HEK293 (cell line): ENCODE measurements around the gene PIP4K2C.

Source experiments
- GLIS1 ChIP-seq: fragments of 450-650 bp; formaldehyde crosslinking; IDR thresholded peaks from 2 replicates; pipeline ENCODE4 v1.5.1; 2016; ENCODE audit warnings: missing biosample characterization, missing genetic modification characterization
- KLF10 ChIP-seq: fragments of 450-650 bp; IDR thresholded peaks from 2 replicates; pipeline ENCODE4 v1.5.1; 2018; ENCODE audit warnings: missing biosample characterization, mild to moderate bottlenecking, missing genetic modification characterization
- KLF9 ChIP-seq: fragments of 450-650 bp; formaldehyde crosslinking; IDR thresholded peaks from 2 replicates; pipeline ENCODE4 v1.5.1; 2016; ENCODE audit warnings: missing biosample characterization, missing genetic modification characterization, low read depth
- OVOL3 ChIP-seq: fragments of 450-650 bp; formaldehyde crosslinking; IDR thresholded peaks from 2 replicates; pipeline ENCODE4 v1.5.1; 2016; ENCODE audit warnings: missing biosample characterization, missing genetic modification characterization
- SCRT2 ChIP-seq: fragments of 450-650 bp; formaldehyde crosslinking; IDR thresholded peaks from 2 replicates; pipeline ENCODE4 v1.5.1; 2016; ENCODE audit warnings: missing biosample characterization, missing genetic modification characterization
- SETDB1 ChIP-seq: IDR thresholded peaks from one replicate; pipeline ENCODE4 v1.6.1; 2017; ENCODE audit warnings: mild to moderate bottlenecking, low read length, moderate library complexity, mixed read lengths; ENCODE audit not compliant: insufficient read length
- SP2 ChIP-seq: fragments of 450-650 bp; formaldehyde crosslinking; IDR thresholded peaks from 2 replicates; pipeline ENCODE4 v1.5.1; 2016; ENCODE audit warnings: missing biosample characterization, missing genetic modification characterization
- SP7 ChIP-seq: fragments of 450-650 bp; formaldehyde crosslinking; IDR thresholded peaks from 2 replicates; pipeline ENCODE4 v1.5.1; 2016; ENCODE audit warnings: missing biosample characterization, missing genetic modification characterization
- YY2 ChIP-seq: fragments of 450-650 bp; formaldehyde crosslinking; IDR thresholded peaks from 2 replicates; pipeline ENCODE4 v1.5.1; 2016; ENCODE audit warnings: missing biosample characterization, missing genetic modification characterization
- ZBTB21 ChIP-seq: fragments of 450-650 bp; formaldehyde crosslinking; IDR thresholded peaks from 2 replicates; pipeline ENCODE4 v1.5.1; 2017; ENCODE audit warnings: missing biosample characterization, missing genetic modification characterization
- ZBTB8A ChIP-seq: fragments of 450-650 bp; formaldehyde crosslinking; IDR thresholded peaks from 2 replicates; pipeline ENCODE4 v1.5.1; 2016; ENCODE audit warnings: missing biosample characterization, missing genetic modification characterization
- ZEB2 ChIP-seq: fragments of 450-650 bp; formaldehyde crosslinking; IDR thresholded peaks from 2 replicates; pipeline ENCODE4 v1.5.1; 2016; ENCODE audit warnings: missing biosample characterization, missing genetic modification characterization
- ZNF10 ChIP-seq: fragments of 450-650 bp; formaldehyde crosslinking; IDR thresholded peaks from 2 replicates; pipeline ENCODE4 v1.5.1; 2017; ENCODE audit warnings: missing biosample characterization, missing genetic modification characterization
- ZNF112 ChIP-seq: fragments of 450-650 bp; formaldehyde crosslinking; IDR thresholded peaks from 2 replicates; pipeline ENCODE4 v1.5.0; 2017; ENCODE audit warnings: missing biosample characterization, missing genetic modification characterization
- ZNF155 ChIP-seq: fragments of 450-650 bp; formaldehyde crosslinking; IDR thresholded peaks from 2 replicates; pipeline ENCODE4 v1.5.1; 2016; ENCODE audit warnings: missing biosample characterization, missing genetic modification characterization
- ZNF16 ChIP-seq: fragments of 450-650 bp; formaldehyde crosslinking; IDR thresholded peaks from 2 replicates; pipeline ENCODE4 v1.5.1; 2016; ENCODE audit warnings: low read depth, missing biosample characterization, missing genetic modification characterization
- ZNF354C ChIP-seq: fragments of 450-650 bp; formaldehyde crosslinking; IDR thresholded peaks from 2 replicates; pipeline ENCODE4 v1.5.1; 2016; ENCODE audit warnings: missing biosample characterization, missing genetic modification characterization, low read depth, borderline replicate concordance
- ZNF433 ChIP-seq: fragments of 450-650 bp; formaldehyde crosslinking; IDR thresholded peaks from 2 replicates; pipeline ENCODE4 v1.5.1; 2016; ENCODE audit warnings: missing biosample characterization, missing genetic modification characterization, low read depth
- ZNF501 ChIP-seq: fragments of 450-650 bp; formaldehyde crosslinking; IDR thresholded peaks from 2 replicates; pipeline ENCODE4 v1.5.1; 2016; ENCODE audit warnings: missing biosample characterization, missing genetic modification characterization
- ZNF629 ChIP-seq: fragments of 450-650 bp; formaldehyde crosslinking; IDR thresholded peaks from 2 replicates; pipeline ENCODE4 v1.5.1; 2017; ENCODE audit warnings: missing biosample characterization, missing genetic modification characterization
- ZNF658 ChIP-seq: fragments of 450-650 bp; formaldehyde crosslinking; IDR thresholded peaks from 2 replicates; pipeline ENCODE4; 2016; ENCODE audit warnings: missing biosample characterization, missing genetic modification characterization
- ZNF747 ChIP-seq: fragments of 450-650 bp; formaldehyde crosslinking; IDR thresholded peaks from 2 replicates; pipeline ENCODE4 v1.5.1; 2016; ENCODE audit warnings: missing biosample characterization, missing genetic modification characterization
- ZNF776 ChIP-seq: fragments of 450-650 bp; formaldehyde crosslinking; IDR thresholded peaks from 2 replicates; pipeline ENCODE4 v1.5.0; 2017; ENCODE audit warnings: missing biosample characterization, missing genetic modification characterization, borderline replicate concordance
- ZNF830 ChIP-seq: fragments of 450-650 bp; IDR thresholded peaks from 2 replicates; pipeline ENCODE4 v1.5.0; 2018; ENCODE audit warnings: missing biosample characterization, missing genetic modification characterization, low read depth, mild to moderate bottlenecking, moderate library complexity
- ZNF843 ChIP-seq: fragments of 450-650 bp; formaldehyde crosslinking; IDR thresholded peaks from 2 replicates; pipeline ENCODE4 v1.5.1; 2016; ENCODE audit warnings: missing biosample characterization, missing genetic modification characterization
- TF ChIP-seq, protein P1 (sequence below): fragments of 450-650 bp; formaldehyde crosslinking; IDR thresholded peaks from 2 replicates; pipeline ENCODE4 v1.5.1; 2016; ENCODE audit warnings: missing biosample characterization, missing genetic modification characterization
- TF ChIP-seq, protein P2 (sequence below): fragments of 450-650 bp; formaldehyde crosslinking; IDR thresholded peaks from 2 replicates; pipeline ENCODE4 v1.5.1; 2016; ENCODE audit warnings: missing biosample characterization, missing genetic modification characterization
- TF ChIP-seq, protein P3 (sequence below): fragments of 450-650 bp; formaldehyde crosslinking; IDR thresholded peaks from 2 replicates; pipeline ENCODE4 v1.5.1; 2017; ENCODE audit warnings: missing biosample characterization, missing genetic modification characterization
- TF ChIP-seq, protein P4 (sequence below): fragments of 450-650 bp; formaldehyde crosslinking; conservative IDR thresholded peaks from 2 replicates; pipeline ENCODE4 v1.5.1; 2016; ENCODE audit warnings: low read depth, missing biosample characterization, missing genetic modification characterization
- TF ChIP-seq, protein P5 (sequence below): fragments of 450-650 bp; formaldehyde crosslinking; IDR thresholded peaks from 2 replicates; pipeline ENCODE4 v1.5.1; 2017; ENCODE audit warnings: missing biosample characterization, mild to moderate bottlenecking, missing genetic modification characterization, moderate library complexity

PIP4K2C gene

DNA sequence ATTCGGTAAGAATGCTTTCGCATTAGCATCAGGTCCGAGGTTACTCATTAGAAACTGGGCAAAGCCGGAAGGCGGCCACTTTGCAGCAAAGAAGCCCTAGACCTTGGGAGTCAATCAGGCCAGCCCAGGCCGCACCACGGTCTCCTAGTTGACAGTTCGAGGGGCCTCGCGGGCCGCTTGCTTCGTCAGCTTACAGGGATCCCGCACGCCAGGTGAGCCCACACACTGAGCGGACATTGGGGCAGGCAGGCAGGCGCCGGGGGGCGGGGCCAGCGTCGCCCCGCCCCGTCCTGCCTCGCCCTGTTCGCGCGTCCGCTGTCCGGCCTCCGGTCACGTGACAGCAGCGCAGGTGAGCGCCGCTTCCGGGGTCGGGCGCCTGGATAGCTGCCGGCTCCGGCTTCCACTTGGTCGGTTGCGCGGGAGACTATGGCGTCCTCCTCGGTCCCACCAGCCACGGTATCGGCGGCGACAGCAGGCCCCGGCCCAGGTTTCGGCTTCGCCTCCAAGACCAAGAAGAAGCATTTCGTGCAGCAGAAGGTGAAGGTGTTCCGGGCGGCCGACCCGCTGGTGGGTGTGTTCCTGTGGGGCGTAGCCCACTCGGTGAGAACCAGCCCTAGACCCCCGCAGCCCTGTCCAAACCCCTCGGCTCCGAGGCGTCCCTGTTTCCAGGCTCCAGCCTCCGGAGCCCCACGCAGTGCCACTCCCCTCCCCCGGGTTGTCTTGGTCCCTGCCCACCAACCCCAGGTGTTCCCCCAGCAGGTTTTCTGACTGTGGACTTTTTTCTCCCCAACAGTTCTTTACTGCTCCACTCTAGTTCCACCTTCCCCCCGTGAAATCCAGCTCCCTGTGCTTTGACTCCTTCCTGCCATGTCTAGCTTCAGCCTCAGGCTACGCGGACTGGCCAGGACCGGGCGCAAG, at the start of gene PIP4K2C (continued):
- TF ChIP-seq ZNF433 (tag by site-specific recombination) (no peak), YY2 (tag by site-specific recombination) (peak; percentile 60), ZNF155 (tag by site-specific recombination) (no peak), GLIS1 (tag by site-specific recombination) (peak; percentile 53), SCRT2 (tag by site-specific recombination) (peak; percentile 55), ZNF16 (tag by site-specific recombination) (no peak), ZNF10 (peak; percentile 59; the same call in 1 of the 2 replicates), KLF9 (tag by site-specific recombination) (peak; percentile 93), ZNF830 (tag by site-specific recombination) (no peak), ZNF843 (tag by site-specific recombination) (0 out of 2 replicates have a peak, but pooled peaks have one; percentile 33), KLF10 (tag by site-specific recombination) (peak; percentile 84; the same call in 1 of the 2 replicates), SETDB1 (no peak), ZBTB8A (peak; percentile 50), SP7 (tag by site-specific recombination) (peak; percentile 74), SP2 (tag by site-specific recombination) (peak; percentile 82), ZNF629 (peak; percentile 42; the same call in 1 of the 2 replicates), ZEB2 (peak; percentile 94), ZNF747 (tag by site-specific recombination) (no peak), OVOL3 (tag by site-specific recombination) (no peak), ZNF658 (tag by site-specific recombination) (no peak), ZNF501 (tag by site-specific recombination) (peak; percentile 12; the same call in 1 of the 2 replicates), ZNF776 (tag by site-specific recombination) (no peak), ZBTB21 (no peak), ZNF112 (no peak), ZNF354C (tag by site-specific recombination) (peak; percentile 54; the same call in 1 of the 2 replicates)
- TF ChIP-seq, protein P1, sequence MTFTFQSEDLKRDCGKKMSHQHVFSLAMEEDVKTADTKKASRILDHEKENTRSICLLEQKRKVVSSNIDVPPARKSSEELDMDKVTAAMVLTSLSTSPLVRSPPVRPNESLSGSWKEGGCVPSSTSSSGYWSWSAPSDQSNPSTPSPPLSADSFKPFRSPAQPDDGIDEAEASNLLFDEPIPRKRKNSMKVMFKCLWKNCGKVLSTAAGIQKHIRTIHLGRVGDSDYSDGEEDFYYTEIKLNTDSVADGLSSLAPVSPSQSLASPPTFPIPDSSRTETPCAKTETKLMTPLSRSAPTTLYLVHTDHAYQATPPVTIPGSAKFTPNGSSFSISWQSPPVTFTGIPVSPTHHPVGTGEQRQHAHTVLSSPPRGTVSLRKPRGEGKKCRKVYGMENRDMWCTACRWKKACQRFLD (tag by site-specific recombination) = peak; percentile 69; the same call in 1 of the 2 replicates
- TF ChIP-seq, protein P2, sequence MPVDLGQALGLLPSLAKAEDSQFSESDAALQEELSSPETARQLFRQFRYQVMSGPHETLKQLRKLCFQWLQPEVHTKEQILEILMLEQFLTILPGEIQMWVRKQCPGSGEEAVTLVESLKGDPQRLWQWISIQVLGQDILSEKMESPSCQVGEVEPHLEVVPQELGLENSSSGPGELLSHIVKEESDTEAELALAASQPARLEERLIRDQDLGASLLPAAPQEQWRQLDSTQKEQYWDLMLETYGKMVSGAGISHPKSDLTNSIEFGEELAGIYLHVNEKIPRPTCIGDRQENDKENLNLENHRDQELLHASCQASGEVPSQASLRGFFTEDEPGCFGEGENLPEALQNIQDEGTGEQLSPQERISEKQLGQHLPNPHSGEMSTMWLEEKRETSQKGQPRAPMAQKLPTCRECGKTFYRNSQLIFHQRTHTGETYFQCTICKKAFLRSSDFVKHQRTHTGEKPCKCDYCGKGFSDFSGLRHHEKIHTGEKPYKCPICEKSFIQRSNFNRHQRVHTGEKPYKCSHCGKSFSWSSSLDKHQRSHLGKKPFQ (tag by site-specific recombination) = no peak
- TF ChIP-seq, protein P3, sequence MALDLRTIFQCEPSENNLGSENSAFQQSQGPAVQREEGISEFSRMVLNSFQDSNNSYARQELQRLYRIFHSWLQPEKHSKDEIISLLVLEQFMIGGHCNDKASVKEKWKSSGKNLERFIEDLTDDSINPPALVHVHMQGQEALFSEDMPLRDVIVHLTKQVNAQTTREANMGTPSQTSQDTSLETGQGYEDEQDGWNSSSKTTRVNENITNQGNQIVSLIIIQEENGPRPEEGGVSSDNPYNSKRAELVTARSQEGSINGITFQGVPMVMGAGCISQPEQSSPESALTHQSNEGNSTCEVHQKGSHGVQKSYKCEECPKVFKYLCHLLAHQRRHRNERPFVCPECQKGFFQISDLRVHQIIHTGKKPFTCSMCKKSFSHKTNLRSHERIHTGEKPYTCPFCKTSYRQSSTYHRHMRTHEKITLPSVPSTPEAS (tag by site-specific recombination) = no peak
- TF ChIP-seq, protein P4, sequence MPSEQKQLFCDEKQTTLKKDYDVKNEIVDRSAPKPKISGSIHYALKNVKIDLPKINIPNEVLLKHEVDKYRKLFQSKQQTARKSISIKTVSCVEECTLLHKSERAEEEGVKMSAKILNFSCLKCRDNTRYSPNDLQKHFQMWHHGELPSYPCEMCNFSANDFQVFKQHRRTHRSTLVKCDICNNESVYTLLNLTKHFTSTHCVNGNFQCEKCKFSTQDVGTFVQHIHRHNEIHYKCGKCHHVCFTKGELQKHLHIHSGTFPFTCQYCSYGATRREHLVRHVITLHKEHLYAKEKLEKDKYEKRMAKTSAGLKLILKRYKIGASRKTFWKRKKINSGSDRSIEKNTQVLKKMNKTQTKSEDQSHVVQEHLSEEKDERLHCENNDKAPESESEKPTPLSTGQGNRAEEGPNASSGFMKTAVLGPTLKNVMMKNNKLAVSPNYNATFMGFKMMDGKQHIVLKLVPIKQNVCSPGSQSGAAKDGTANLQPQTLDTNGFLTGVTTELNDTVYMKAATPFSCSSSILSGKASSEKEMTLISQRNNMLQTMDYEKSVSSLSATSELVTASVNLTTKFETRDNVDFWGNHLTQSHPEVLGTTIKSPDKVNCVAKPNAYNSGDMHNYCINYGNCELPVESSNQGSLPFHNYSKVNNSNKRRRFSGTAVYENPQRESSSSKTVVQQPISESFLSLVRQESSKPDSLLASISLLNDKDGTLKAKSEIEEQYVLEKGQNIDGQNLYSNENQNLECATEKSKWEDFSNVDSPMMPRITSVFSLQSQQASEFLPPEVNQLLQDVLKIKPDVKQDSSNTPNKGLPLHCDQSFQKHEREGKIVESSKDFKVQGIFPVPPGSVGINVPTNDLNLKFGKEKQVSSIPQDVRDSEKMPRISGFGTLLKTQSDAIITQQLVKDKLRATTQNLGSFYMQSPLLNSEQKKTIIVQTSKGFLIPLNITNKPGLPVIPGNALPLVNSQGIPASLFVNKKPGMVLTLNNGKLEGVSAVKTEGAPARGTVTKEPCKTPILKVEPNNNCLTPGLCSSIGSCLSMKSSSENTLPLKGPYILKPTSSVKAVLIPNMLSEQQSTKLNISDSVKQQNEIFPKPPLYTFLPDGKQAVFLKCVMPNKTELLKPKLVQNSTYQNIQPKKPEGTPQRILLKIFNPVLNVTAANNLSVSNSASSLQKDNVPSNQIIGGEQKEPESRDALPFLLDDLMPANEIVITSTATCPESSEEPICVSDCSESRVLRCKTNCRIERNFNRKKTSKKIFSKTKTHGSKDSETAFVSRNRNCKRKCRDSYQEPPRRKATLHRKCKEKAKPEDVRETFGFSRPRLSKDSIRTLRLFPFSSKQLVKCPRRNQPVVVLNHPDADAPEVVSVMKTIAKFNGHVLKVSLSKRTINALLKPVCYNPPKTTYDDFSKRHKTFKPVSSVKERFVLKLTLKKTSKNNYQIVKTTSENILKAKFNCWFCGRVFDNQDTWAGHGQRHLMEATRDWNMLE (tag by site-specific recombination) = peak; percentile 51
- TF ChIP-seq, protein P5, sequence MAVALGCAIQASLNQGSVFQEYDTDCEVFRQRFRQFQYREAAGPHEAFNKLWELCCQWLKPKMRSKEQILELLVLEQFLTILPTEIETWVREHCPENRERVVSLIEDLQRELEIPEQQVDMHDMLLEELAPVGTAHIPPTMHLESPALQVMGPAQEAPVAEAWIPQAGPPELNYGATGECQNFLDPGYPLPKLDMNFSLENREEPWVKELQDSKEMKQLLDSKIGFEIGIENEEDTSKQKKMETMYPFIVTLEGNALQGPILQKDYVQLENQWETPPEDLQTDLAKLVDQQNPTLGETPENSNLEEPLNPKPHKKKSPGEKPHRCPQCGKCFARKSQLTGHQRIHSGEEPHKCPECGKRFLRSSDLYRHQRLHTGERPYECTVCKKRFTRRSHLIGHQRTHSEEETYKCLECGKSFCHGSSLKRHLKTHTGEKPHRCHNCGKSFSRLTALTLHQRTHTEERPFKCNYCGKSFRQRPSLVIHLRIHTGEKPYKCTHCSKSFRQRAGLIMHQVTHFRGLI (tag by site-specific recombination) = 0 out of 2 replicates have a peak, but pooled peaks have one; percentile 11
